H1 (cell line): ENCODE measurements around the gene TMEM198. TPM values are rescaled to one million over a fixed set of nuclear protein-coding genes. Genes with fewer than 3 reads are reported as not detected.

Experiments used
- BACH1 ChIP-seq: IDR thresholded peaks from 2 replicates; pipeline ENCODE4 v1.6.1; 2012; ENCODE audit warnings: low read length, improper control_type of control experiment
- CTCF ChIP-seq, 3 experiments: IDR thresholded peaks; 1 replicate in 2 of 3; 2 replicates in 1 of 3; pipeline versions ENCODE4 v1.5.1 to v1.6.1; 2011; ENCODE audit warnings: low read length in 3 of 3, mild to moderate bottlenecking in 3 of 3, inconsistent platforms in 2 of 3, low read depth in 1 of 3, moderate library complexity in 1 of 3; ENCODE audit not compliant: insufficient read depth in 1 of 3; ENCODE audit errors: control extremely low read depth in 1 of 3
- EZH2 ChIP-seq: fragments of 200-600 bp; sonication (generic); IDR thresholded peaks from 2 replicates; pipeline ENCODE4 v1.7.1; 2012; ENCODE audit warnings: low read depth, mild to moderate bottlenecking, moderate library complexity, low read length, inconsistent platforms; ENCODE audit not compliant: severe bottlenecking
- GABPA ChIP-seq: IDR thresholded peaks from 2 replicates; pipeline ENCODE4 v1.6.1; 2011; ENCODE audit warnings: mild to moderate bottlenecking, low read length, moderate library complexity, borderline replicate concordance; ENCODE audit not compliant: insufficient read depth
- HDAC2 ChIP-seq, 2 experiments: fragments of 300-600 bp in 1 of 2; sonication (generic) in 1 of 2; IDR thresholded peaks; 2 replicates each; pipeline ENCODE4 v1.6.1; 2011 to 2012; ENCODE audit warnings: low read depth in 2 of 2, low read length in 2 of 2, mild to moderate bottlenecking in 2 of 2, moderate library complexity in 2 of 2, borderline replicate concordance in 1 of 2, inconsistent platforms in 1 of 2
- HDAC6 ChIP-seq: IDR thresholded peaks from one replicate; pipeline ENCODE4 v1.7.1; 2012; ENCODE audit warnings: low read depth, mild to moderate bottlenecking, inconsistent platforms, low read length, moderate library complexity
- JUN ChIP-seq: IDR thresholded peaks from 2 replicates; pipeline ENCODE4 v1.6.1; 2011; ENCODE audit warnings: low read depth, mild to moderate bottlenecking, improper control_type of control experiment, low read length
- PHF8 ChIP-seq: fragments of 200-600 bp; sonication (generic); conservative IDR thresholded peaks from 2 replicates; pipeline ENCODE4 v1.7.1; 2012; ENCODE audit warnings: low read depth, mild to moderate bottlenecking, inconsistent platforms, low read length, moderate library complexity
- POLR2AphosphoS5 ChIP-seq: IDR thresholded peaks from 2 replicates; pipeline ENCODE4 v1.6.1; 2011; ENCODE audit warnings: low read depth, low read length
- POU5F1 ChIP-seq: IDR thresholded peaks from 2 replicates; pipeline ENCODE4 v1.6.1; 2011; ENCODE audit warnings: low read depth, mild to moderate bottlenecking, low read length, moderate library complexity
- RNF2 ChIP-seq: fragments of 200-900, 300-1000 bp; sonication (generic); IDR thresholded peaks from 2 replicates; pipeline ENCODE4 v1.7.1; 2016; ENCODE audit warnings: borderline replicate concordance, low read depth, mild to moderate bottlenecking, antibody characterized with exemption, low read length; ENCODE audit not compliant: poor library complexity, severe bottlenecking; ENCODE audit errors: missing control alignments
- SIRT6 ChIP-seq: IDR thresholded peaks from one replicate; pipeline ENCODE4 v1.7.1; 2012; ENCODE audit warnings: low read length, inconsistent platforms
- SP1 ChIP-seq: IDR thresholded peaks from 2 replicates; pipeline ENCODE4 v1.6.1; 2011; ENCODE audit warnings: low read depth, low read length
- SP2 ChIP-seq: IDR thresholded peaks from 2 replicates; pipeline ENCODE4 v1.6.1; 2012; ENCODE audit warnings: mild to moderate bottlenecking, low read length, inconsistent platforms
- TAF1 ChIP-seq: IDR thresholded peaks from 2 replicates; pipeline ENCODE4 v1.6.1; 2011; ENCODE audit warnings: mild to moderate bottlenecking, low read depth, low read length
- TBP ChIP-seq: IDR thresholded peaks from 2 replicates; pipeline ENCODE4 v1.6.1; 2011; ENCODE audit warnings: low read depth, low read length, improper control_type of control experiment
- USF2 ChIP-seq: IDR thresholded peaks from 2 replicates; pipeline ENCODE4 v1.6.1; 2011; ENCODE audit warnings: low read length, improper control_type of control experiment
- polyA plus RNA-seq, 7 experiments: library from polyadenylated mRNA; depleted of rRNA in 3 of 7; stranded (reverse) in 5 of 7; unstranded in 2 of 7; fragments of >200 nt in 5 of 7; fragments of 200-250 nt in 2 of 7; gene quantifications; 1 replicate in 5 of 7; 2 replicates in 1 of 7; 4 replicates in 1 of 7; pipeline versions ENCODE4 v1.2.1 to v1.2.3, GENCODE V29; 2011 to 2013; ENCODE audit warnings: missing spikeins in 2 of 7, mixed read lengths in 2 of 7
- total RNA-seq: library from RNA; stranded (reverse); fragmentation: NEBNext Ultra II Directional; extraction: Animal tissue kit (Norgen Biotek cat#: 25700); gene quantifications from 2 replicates; pipeline ENCODE4 v1.2.1, GENCODE V29; 2021
- TF ChIP-seq, protein P1 (sequence below): IDR thresholded peaks from 2 replicates; pipeline ENCODE4 v1.6.1; 2012; ENCODE audit warnings: inconsistent platforms
- TF ChIP-seq, protein P2 (sequence below): IDR thresholded peaks from 2 replicates; pipeline ENCODE4 v1.6.1; 2012; ENCODE audit warnings: inconsistent platforms

TMEM198 gene
- total and polyA plus RNA-seq, 2 of the 8 experiments (the other 6 are each of a cell fraction or from before 2014, with no cell fraction given), result 10.2 to 10.4 TPM

- TF ChIP-seq PHF8 (peak; percentile 50; the same call in 1 of the 2 replicates), BACH1 (no peak), TAF1 (no peak), HDAC2 (IDR thresholded peaks at IDR 0.05; ENCODE audit: borderline replicate concordance in 1 of 2, low read depth in 2 of 2, low read length in 2 of 2) (0 out of 4 replicates have a peak, but pooled peaks of 1 of the 2 experiments have one; percentile 24), SP1 (peak; percentile 80), SIRT6 (no peak), POLR2AphosphoS5 (no peak; the same call in 1 of the 2 replicates), USF2 (no peak), TBP (no peak), GABPA (no peak), CTCF (IDR thresholded peaks at IDR 0.05; ENCODE audit: control extremely low read depth in 1 of 3, insufficient read depth in 1 of 3, low read depth in 1 of 3, low read length in 3 of 3) (no peak), POU5F1 (no peak), EZH2 (no peak), HDAC6 (no peak), RNF2 (no peak), JUN (no peak), SP2 (no peak)
- TF ChIP-seq, protein P1, sequence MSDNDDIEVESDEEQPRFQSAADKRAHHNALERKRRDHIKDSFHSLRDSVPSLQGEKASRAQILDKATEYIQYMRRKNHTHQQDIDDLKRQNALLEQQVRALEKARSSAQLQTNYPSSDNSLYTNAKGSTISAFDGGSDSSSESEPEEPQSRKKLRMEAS, result peak; percentile 83
- TF ChIP-seq, protein P2, sequence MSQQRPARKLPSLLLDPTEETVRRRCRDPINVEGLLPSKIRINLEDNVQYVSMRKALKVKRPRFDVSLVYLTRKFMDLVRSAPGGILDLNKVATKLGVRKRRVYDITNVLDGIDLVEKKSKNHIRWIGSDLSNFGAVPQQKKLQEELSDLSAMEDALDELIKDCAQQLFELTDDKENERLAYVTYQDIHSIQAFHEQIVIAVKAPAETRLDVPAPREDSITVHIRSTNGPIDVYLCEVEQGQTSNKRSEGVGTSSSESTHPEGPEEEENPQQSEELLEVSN, result peak; percentile 78
Measured at GRCh38 chr2:219552382-219553167, 8.7 kb downstream of the TMEM198 start (continued).
